Measurements from ENCODE around the gene CATSPER3. TPM values are rescaled to one million over a fixed set of nuclear protein-coding genes. Genes with fewer than 3 reads are reported as not detected.
"Not testable (repeated sequence)": the region's sequence is repeated elsewhere in the genome, so short reads cannot be mapped to it uniquely, and the experiment has no call there.

CATSPER3 gene
- total RNA-seq, 1 donor from 2014 or later = 1.3 TPM

DNA sequence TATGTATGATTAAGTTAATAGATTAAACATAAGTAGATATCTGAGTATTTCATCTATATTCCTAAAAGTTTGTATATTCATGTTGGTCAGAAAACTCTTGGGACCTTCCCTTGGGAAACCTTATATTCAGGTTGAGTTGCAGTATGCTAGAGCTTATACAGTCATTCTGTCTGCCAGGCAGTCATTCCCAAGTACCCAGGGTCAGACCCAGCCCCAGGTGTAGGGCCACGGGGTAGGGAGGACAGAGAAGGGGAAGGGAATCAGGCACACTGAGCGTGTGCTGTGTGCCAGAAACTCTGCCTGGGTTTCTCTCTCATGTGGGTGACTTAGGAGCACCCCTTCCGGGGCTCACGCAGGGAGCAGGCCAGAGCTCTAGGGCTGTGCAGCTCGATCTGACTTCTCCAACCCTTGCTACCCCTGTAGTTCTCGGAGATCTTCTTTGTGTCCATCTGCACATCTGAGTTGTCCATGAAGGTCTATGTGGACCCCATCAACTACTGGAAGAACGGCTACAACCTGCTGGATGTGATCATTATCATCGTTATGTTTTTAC is 28.2 kb downstream of the CATSPER3 start:
- DNase-seq (ENCODE audit: low spot score, unreplicated experiment) = no peak

DNA sequence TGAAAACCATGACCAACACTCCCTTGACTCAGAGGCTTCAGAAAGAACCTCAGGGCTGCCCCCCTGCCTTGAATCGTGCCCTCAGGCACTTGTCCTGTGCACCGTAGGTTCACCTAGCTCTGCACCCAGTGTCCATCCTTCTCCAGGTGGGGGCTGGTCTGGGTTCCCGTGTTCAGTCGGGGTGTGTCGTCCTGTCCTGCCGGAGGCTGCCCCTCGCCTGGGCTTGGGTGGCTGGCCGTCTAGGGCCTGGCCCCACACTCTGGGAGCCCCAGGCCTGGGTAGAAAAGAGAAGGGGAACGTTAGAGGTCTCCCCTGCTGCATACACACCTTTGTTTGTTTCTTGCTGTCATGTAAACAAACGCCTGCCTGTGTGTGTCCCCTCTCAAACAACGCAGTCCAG is 29.3 kb downstream of the CATSPER3 start:
- Mint-ChIP-seq H3K4me1 (ENCODE audit: low read depth) (peaks cover 11% of the 10 kb centered on the region), H3K9me3 (ENCODE audit: low read depth) (peaks cover 9% of the 10 kb centered on the region), H3K27me3 (peaks cover 25% of the 10 kb centered on the region), H3K27ac (peak overlapping the region; percentile 62), H3K36me3 (ENCODE audit: insufficient read depth) (peaks cover 3% of the 10 kb centered on the region), H3K4me3 (ENCODE audit: low read depth) (no peak overlapping the region)
- DNase-seq (ENCODE audit: low spot score, unreplicated experiment) = no peak
- TF ChIP-seq, protein P1, sequence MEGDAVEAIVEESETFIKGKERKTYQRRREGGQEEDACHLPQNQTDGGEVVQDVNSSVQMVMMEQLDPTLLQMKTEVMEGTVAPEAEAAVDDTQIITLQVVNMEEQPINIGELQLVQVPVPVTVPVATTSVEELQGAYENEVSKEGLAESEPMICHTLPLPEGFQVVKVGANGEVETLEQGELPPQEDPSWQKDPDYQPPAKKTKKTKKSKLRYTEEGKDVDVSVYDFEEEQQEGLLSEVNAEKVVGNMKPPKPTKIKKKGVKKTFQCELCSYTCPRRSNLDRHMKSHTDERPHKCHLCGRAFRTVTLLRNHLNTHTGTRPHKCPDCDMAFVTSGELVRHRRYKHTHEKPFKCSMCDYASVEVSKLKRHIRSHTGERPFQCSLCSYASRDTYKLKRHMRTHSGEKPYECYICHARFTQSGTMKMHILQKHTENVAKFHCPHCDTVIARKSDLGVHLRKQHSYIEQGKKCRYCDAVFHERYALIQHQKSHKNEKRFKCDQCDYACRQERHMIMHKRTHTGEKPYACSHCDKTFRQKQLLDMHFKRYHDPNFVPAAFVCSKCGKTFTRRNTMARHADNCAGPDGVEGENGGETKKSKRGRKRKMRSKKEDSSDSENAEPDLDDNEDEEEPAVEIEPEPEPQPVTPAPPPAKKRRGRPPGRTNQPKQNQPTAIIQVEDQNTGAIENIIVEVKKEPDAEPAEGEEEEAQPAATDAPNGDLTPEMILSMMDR (IDR thresholded peaks at IDR 0.05; ENCODE audit: unreplicated experiment) = no peak

More for the DNA sequence above, 28.2 kb downstream of the CATSPER3 start:
- peaks cover 5% of the 10 kb centered on the region for H3K36me3 Mint-ChIP-seq (ENCODE audit: insufficient read depth)
- TF ChIP-seq, protein P1 (IDR thresholded peaks at IDR 0.05; ENCODE audit: unreplicated experiment) = no peak
- peaks cover 8% of the 10 kb centered on the region for H3K4me1 Mint-ChIP-seq (ENCODE audit: low read depth)
- H3K27ac Mint-ChIP-seq = no peak overlapping the region
- peaks cover 13% of the 10 kb centered on the region for H3K9me3 Mint-ChIP-seq (ENCODE audit: low read depth)
- no peak overlapping the region for H3K4me3 Mint-ChIP-seq (ENCODE audit: low read depth)
- peaks cover 22% of the 10 kb centered on the region for H3K27me3 Mint-ChIP-seq

DNA sequence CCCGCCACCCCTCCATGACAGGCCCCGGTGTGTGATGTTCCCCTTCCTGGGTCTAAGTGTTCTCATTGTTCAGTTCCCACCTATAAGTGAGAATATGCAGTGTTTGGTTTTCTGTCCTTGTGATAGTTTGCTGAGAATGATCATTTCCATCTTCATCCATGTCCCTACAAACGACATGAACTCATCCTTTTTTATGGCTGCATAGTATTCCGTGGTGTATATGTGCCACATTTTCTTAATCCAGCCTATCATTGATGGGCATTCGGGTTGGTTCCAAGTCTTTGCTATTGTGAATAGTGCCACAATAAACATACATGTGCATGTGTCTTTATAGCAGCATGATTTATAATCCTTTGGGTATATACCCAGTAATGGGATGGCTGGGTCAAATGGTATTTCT is 30.4 kb downstream of the CATSPER3 start:
- not testable (repeated sequence) for H3K4me3 Mint-ChIP-seq (ENCODE audit: low read depth); H3K36me3 Mint-ChIP-seq (ENCODE audit: insufficient read depth); DNase-seq (ENCODE audit: low spot score, unreplicated experiment); H3K27ac Mint-ChIP-seq
- Mint-ChIP-seq H3K4me1 (ENCODE audit: low read depth) (peaks cover 11% of the 10 kb centered on the region), H3K27me3 (peaks cover 32% of the 10 kb centered on the region), H3K9me3 (ENCODE audit: low read depth) (peaks cover 15% of the 10 kb centered on the region)

DNA sequence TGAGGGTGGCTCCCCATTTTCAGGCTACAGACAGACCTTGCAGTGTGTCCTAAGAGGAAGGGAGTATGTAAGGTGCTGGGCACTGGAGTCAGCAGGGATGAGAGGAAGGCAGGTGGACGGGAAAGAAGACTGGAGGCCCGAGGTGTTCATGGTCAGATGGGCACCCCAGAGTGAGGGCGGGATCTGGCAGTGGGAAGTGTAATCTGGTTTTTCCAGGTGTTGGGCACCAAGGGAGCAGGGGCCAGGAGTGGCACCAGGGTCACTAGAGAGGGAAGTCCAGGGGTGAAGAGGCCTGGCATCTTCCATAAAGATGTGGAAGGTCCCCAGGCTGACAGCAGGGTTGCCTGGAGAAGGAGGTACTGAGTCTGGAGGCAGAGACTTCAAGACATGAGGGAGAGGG is 36.7 kb downstream of the CATSPER3 start:
- H3K36me3 Mint-ChIP-seq (ENCODE audit: insufficient read depth) = peaks cover 13% of the 10 kb centered on the region
- TF ChIP-seq, protein P1 (IDR thresholded peaks at IDR 0.05; ENCODE audit: unreplicated experiment) = no peak
- no peak overlapping the region for H3K27ac Mint-ChIP-seq
- H3K27me3 Mint-ChIP-seq = peaks cover 26% of the 10 kb centered on the region
- peaks cover 13% of the 10 kb centered on the region for H3K9me3 Mint-ChIP-seq (ENCODE audit: low read depth)
- DNase-seq (ENCODE audit: low spot score, unreplicated experiment) = no peak
- H3K4me1 Mint-ChIP-seq (ENCODE audit: low read depth) = peaks cover 5% of the 10 kb centered on the region
- H3K4me3 Mint-ChIP-seq (ENCODE audit: low read depth) = no peak overlapping the region

GRCh38 chr5:135005076-135005475 is 37.4 kb downstream of the CATSPER3 start:
- TF ChIP-seq, protein P1 (IDR thresholded peaks at IDR 0.05; ENCODE audit: unreplicated experiment) = no peak
- peaks cover 11% of the 10 kb centered on the region for H3K9me3 Mint-ChIP-seq (ENCODE audit: low read depth)
- peaks cover 5% of the 10 kb centered on the region for H3K4me1 Mint-ChIP-seq (ENCODE audit: low read depth)
- no peak overlapping the region for H3K4me3 Mint-ChIP-seq (ENCODE audit: low read depth)
- H3K27me3 Mint-ChIP-seq = peaks cover 22% of the 10 kb centered on the region
- no peak overlapping the region for H3K27ac Mint-ChIP-seq
- DNase-seq (ENCODE audit: low spot score, unreplicated experiment) = no peak
- H3K36me3 Mint-ChIP-seq (ENCODE audit: insufficient read depth) = peaks cover 13% of the 10 kb centered on the region

DNA sequence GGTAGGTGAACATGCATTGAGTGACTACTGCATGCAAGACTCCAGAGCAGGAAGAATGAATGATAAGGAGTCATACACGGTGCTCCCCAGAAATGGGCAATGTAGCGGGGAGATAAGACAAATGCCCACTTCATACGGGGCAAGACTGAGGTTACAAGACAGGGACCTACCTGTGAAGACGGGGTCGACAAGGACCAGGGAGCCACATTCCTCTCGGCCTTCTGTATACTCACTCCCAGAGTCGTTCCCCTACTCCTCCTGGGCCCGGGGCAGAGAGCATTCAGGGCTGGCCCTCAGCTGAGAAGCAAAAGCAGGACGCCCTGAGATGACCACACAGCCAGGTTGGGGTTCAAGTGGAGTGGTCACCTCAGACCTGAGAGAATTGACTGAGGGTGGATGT is 39.6 kb downstream of the CATSPER3 start:
- Mint-ChIP-seq H3K4me1 (ENCODE audit: low read depth) (peaks cover 2% of the 10 kb centered on the region), H3K9me3 (ENCODE audit: low read depth) (peaks cover 5% of the 10 kb centered on the region), H3K27me3 (peaks cover 20% of the 10 kb centered on the region), H3K27ac (no peak overlapping the region), H3K4me3 (ENCODE audit: low read depth) (no peak overlapping the region), H3K36me3 (ENCODE audit: insufficient read depth) (peaks cover 8% of the 10 kb centered on the region)
- DNase-seq (ENCODE audit: low spot score, unreplicated experiment) = no peak
- TF ChIP-seq, protein P1 (IDR thresholded peaks at IDR 0.05; ENCODE audit: unreplicated experiment) = no peak
